Vagina (tissue), 2 donors: ENCODE results near the gene SOCS4. TPM values are rescaled to one million over a fixed set of nuclear protein-coding genes. Genes with fewer than 3 reads are reported as not detected.

Experiments
- DNase-seq, 2 donors: peaks; one replicate each; pipeline ENCODE4 v3.0.0-alpha.2; 2017; ENCODE audit errors: extremely low spot score in 2 of 2
- H3K27ac ChIP-seq: fragments of 200-600 bp; sonication (generic); one replicate; pipeline ENCODE4 v1.5.1; 2019
- H3K27me3 ChIP-seq: fragments of 200-600 bp; sonication (generic); one replicate; pipeline ENCODE4 v1.5.1; 2019
- H3K36me3 ChIP-seq, 2 donors: fragments of 200-600 bp; sonication (generic); one replicate each; pipeline ENCODE4 v1.5.1; 2017 to 2019
- H3K4me1 ChIP-seq: fragments of 200-600 bp; sonication (generic); one replicate; pipeline ENCODE4 v1.5.1; 2019
- H3K4me3 ChIP-seq, 2 donors: fragments of 200-600 bp; sonication (generic); 1 replicate in 1 of 2; 2 replicates in 1 of 2; pipeline ENCODE4 v1.5.1; 2016 to 2019
- H3K9me3 ChIP-seq: fragments of 200-600 bp; sonication (generic); one replicate; pipeline ENCODE4 v1.5.1; 2019
- CTCF ChIP-seq, 3 experiments: fragments of 450-650 bp in 2 of 3; fragments of 200-600 bp in 1 of 3; sonication (generic) in 1 of 3; IDR thresholded peaks; one replicate each; pipeline ENCODE4 v1.5.1; 2017 to 2019; ENCODE audit warnings: antibody characterized with exemption in 3 of 3, mild to moderate bottlenecking in 2 of 3, moderate library complexity in 2 of 3
- POLR2A ChIP-seq, 2 donors: fragments of 450-650 bp; IDR thresholded peaks; one replicate each; pipeline ENCODE4 v1.6.1; 2017; ENCODE audit warnings: antibody characterized with exemption in 2 of 2, mild to moderate bottlenecking in 2 of 2, moderate library complexity in 2 of 2
- POLR2AphosphoS5 ChIP-seq, 2 donors: sonication (generic); formaldehyde crosslinking; IDR thresholded peaks; one replicate each; pipeline ENCODE4 v1.9.0; 2017; ENCODE audit warnings: antibody characterized with exemption in 2 of 2, mild to moderate bottlenecking in 2 of 2, low read depth in 1 of 2; ENCODE audit not compliant: insufficient read depth in 1 of 2
- intact Hi-C: fragments of 100-400 bp; cut with DNase I; formaldehyde crosslinking; loops from one replicate; pipeline ENCODE4 v1.15.1; 2023
- total RNA-seq: library from RNA; depleted of rRNA; stranded (reverse); fragments of >200 nt; gene quantifications from one replicate; pipeline ENCODE4 v1.2.3, GENCODE V29; 2016

SOCS4 gene
- total RNA-seq, 1 donor from 2014 or later = 10.6 TPM

GRCh38 chr14:55051423-55052268 is 24.6 kb downstream of the SOCS4 start, which contains the start of gene MAPK1IP1L:
Gene MAPK1IP1L (plus strand): TSS chr14:55051647. CDS start chr14:55061684, 10,037 bp downstream.
- TF ChIP-seq POLR2AphosphoS5 (IDR thresholded peaks at IDR 0.05; ENCODE audit: insufficient read depth in 1 of 2, low read depth in 1 of 2) (peak; percentile 74 to 100), POLR2A (IDR thresholded peaks at IDR 0.05) (peak in 1 of 2 donors; percentile 99), CTCF (IDR thresholded peaks at IDR 0.05) (peak; percentile 96 to 100 (median 98))
- Histone ChIP-seq H3K36me3 (peaks cover 0 to 3% of the 10 kb centered on the region in 2 donors), H3K27me3 (no peaks in the 10 kb centered on the region), H3K4me1 (peaks cover 51% of the 10 kb centered on the region), H3K9me3 (no peaks in the 10 kb centered on the region), H3K4me3 (peak within 1 kb of the TSS; percentile 85 to 97), H3K27ac (peak within 1 kb of the TSS; percentile 99)
- DNase-seq = peak in 1 of 2 donors; percentile 97
- intact Hi-C loops = loop anchor here (1.0 to 10.0 kb wide), 2 partner anchors 38 to 73 kb away; partner anchors contain the start of gene LGALS3

- intact Hi-C loops = loop anchor here (1.0 to 10.0 kb wide), 2 partner anchors 39 to 72 kb away; partner anchors contain the start of gene LGALS3
- no peak for TF ChIP-seq POLR2A (IDR thresholded peaks at IDR 0.05)
- no peak for TF ChIP-seq POLR2AphosphoS5 (IDR thresholded peaks at IDR 0.05; ENCODE audit: insufficient read depth in 1 of 2, low read depth in 1 of 2)
- TF ChIP-seq CTCF (IDR thresholded peaks at IDR 0.05) = no peak
- H3K27ac ChIP-seq = peak overlapping the region; percentile 99
- H3K4me1 ChIP-seq = peaks cover 55% of the 10 kb centered on the region
- H3K27me3 ChIP-seq = no peaks in the 10 kb centered on the region
- DNase-seq = no peak
- H3K36me3 ChIP-seq = peaks cover 0 to 3% of the 10 kb centered on the region in 2 donors
- no peaks in the 10 kb centered on the region for H3K9me3 ChIP-seq
- peak overlapping the region; percentile 85 to 97 for H3K4me3 ChIP-seq
Measured at GRCh38 chr14:55052269-55052930, 25.4 kb downstream of the SOCS4 start.

- Histone ChIP-seq H3K27ac (peak overlapping the region; percentile 99), H3K36me3 (peaks cover 0 to 3% of the 10 kb centered on the region in 2 donors), H3K9me3 (no peaks in the 10 kb centered on the region), H3K4me1 (peaks cover 56% of the 10 kb centered on the region), H3K27me3 (no peaks in the 10 kb centered on the region), H3K4me3 (peak overlapping the region; percentile 85 to 97)
- no peak for DNase-seq
- no peak for TF ChIP-seq POLR2AphosphoS5 (IDR thresholded peaks at IDR 0.05; ENCODE audit: insufficient read depth in 1 of 2, low read depth in 1 of 2)
- TF ChIP-seq CTCF (IDR thresholded peaks at IDR 0.05) = no peak
- TF ChIP-seq POLR2A (IDR thresholded peaks at IDR 0.05) = no peak
- intact Hi-C loops = loop anchor here (10.0 kb wide), 1 partner anchor 72 kb away; the partner anchor contains the start of gene LGALS3
Measured at GRCh38 chr14:55053018-55053417, 26.0 kb downstream of the SOCS4 start.

GRCh38 chr14:55053500-55053899 is 26.5 kb downstream of the SOCS4 start:
- DNase-seq = no peak
- Histone ChIP-seq H3K4me1 (peaks cover 56% of the 10 kb centered on the region), H3K36me3 (peaks cover 0 to 6% of the 10 kb centered on the region in 2 donors), H3K9me3 (no peaks in the 10 kb centered on the region), H3K27ac (no peak overlapping the region), H3K4me3 (no peak overlapping the region), H3K27me3 (no peaks in the 10 kb centered on the region)
- no peak for TF ChIP-seq POLR2A (IDR thresholded peaks at IDR 0.05)
- TF ChIP-seq CTCF (IDR thresholded peaks at IDR 0.05) = no peak
- no peak for TF ChIP-seq POLR2AphosphoS5 (IDR thresholded peaks at IDR 0.05; ENCODE audit: insufficient read depth in 1 of 2, low read depth in 1 of 2)
- intact Hi-C loops = loop anchor here (10.0 kb wide), 1 partner anchor 71 kb away; the partner anchor contains the start of gene LGALS3
